H9 (cell line): ENCODE measurements around the gene TMEM132D. TPM values are rescaled to one million over a fixed set of nuclear protein-coding genes. Genes with fewer than 3 reads are reported as not detected.

Experiments used
- DNase-seq: peaks from one replicate; pipeline ENCODE4 v3.0.0-alpha.2; 2017
- H2AFZ ChIP-seq: one replicate; pipeline ENCODE4 v1.6.1; 2013; ENCODE audit warnings: mild to moderate bottlenecking, low read length, control low read depth, moderate library complexity
- H2AK5ac ChIP-seq: 2 replicates; pipeline ENCODE4 v1.6.1; 2013; ENCODE audit warnings: low read length, control low read depth, mixed read lengths; ENCODE audit not compliant: insufficient read length
- H2BK120ac ChIP-seq: one replicate; pipeline ENCODE4 v1.6.1; 2013; ENCODE audit warnings: low read depth, mild to moderate bottlenecking, low read length, control low read depth, inconsistent platforms; ENCODE audit not compliant: poor library complexity, severe bottlenecking
- H2BK12ac ChIP-seq: 2 replicates; pipeline ENCODE4 v1.6.1; 2013; ENCODE audit warnings: low read length, control low read depth, mixed read lengths, low read depth; ENCODE audit not compliant: insufficient read length
- H2BK15ac ChIP-seq: 2 replicates; pipeline ENCODE4 v1.6.1; 2013; ENCODE audit warnings: low read depth, low read length, control low read depth
- H2BK20ac ChIP-seq: one replicate; pipeline ENCODE4 v1.6.1; 2013; ENCODE audit warnings: low read depth, mild to moderate bottlenecking, low read length, control low read depth, inconsistent platforms; ENCODE audit not compliant: poor library complexity, severe bottlenecking
- H2BK5ac ChIP-seq: 2 replicates; pipeline ENCODE4 v1.6.1; 2013; ENCODE audit warnings: low read length, control low read depth, mixed read lengths; ENCODE audit not compliant: insufficient read length
- H3K14ac ChIP-seq: 2 replicates; pipeline ENCODE4 v1.6.1; 2013; ENCODE audit warnings: low read length, control low read depth; ENCODE audit not compliant: insufficient read depth
- H3K18ac ChIP-seq: 2 replicates; pipeline ENCODE4 v1.6.1; 2013; ENCODE audit warnings: low read depth, mild to moderate bottlenecking, mixed read lengths, low read length, control low read depth; ENCODE audit not compliant: insufficient read length
- H3K23ac ChIP-seq: 2 replicates; pipeline ENCODE4 v1.6.1; 2013; ENCODE audit warnings: low read length, control low read depth, mixed read lengths, low read depth; ENCODE audit not compliant: insufficient read length
- H3K23me2 ChIP-seq: 2 replicates; pipeline ENCODE4 v1.6.1; 2013; ENCODE audit warnings: low read depth, mild to moderate bottlenecking, mixed read lengths, low read length, control low read depth; ENCODE audit not compliant: insufficient read length, poor library complexity, severe bottlenecking
- H3K27ac ChIP-seq: 2 replicates; pipeline ENCODE4 v1.5.1; 2013; ENCODE audit warnings: low read length, control low read depth, mixed read lengths, low read depth; ENCODE audit not compliant: insufficient read length
- H3K27me3 ChIP-seq: 2 replicates; pipeline ENCODE4 v1.6.1; 2013; ENCODE audit warnings: low read length, control low read depth, inconsistent platforms; ENCODE audit not compliant: insufficient read depth
- H3K4ac ChIP-seq: 2 replicates; pipeline ENCODE4 v1.6.1; 2013; ENCODE audit warnings: low read depth, mild to moderate bottlenecking, control low read depth, inconsistent platforms, low read length, moderate library complexity
- H3K4me1 ChIP-seq: 2 replicates; pipeline ENCODE4 v1.6.1; 2013; ENCODE audit warnings: low read length, control low read depth, inconsistent platforms; ENCODE audit not compliant: insufficient read depth
- H3K4me2 ChIP-seq: 2 replicates; pipeline ENCODE4 v1.6.1; 2013; ENCODE audit warnings: low read length, control low read depth, mixed read lengths; ENCODE audit not compliant: insufficient read length, insufficient read depth
- H3K56ac ChIP-seq: 2 replicates; pipeline ENCODE4 v1.6.1; 2013; ENCODE audit warnings: low read depth, mild to moderate bottlenecking, mixed read lengths, low read length, control low read depth; ENCODE audit not compliant: insufficient read length
- H3K79me1 ChIP-seq: 2 replicates; pipeline ENCODE4 v1.6.1; 2013; ENCODE audit warnings: low read depth, mild to moderate bottlenecking, moderate library complexity, low read length, control low read depth, inconsistent platforms; ENCODE audit not compliant: insufficient read depth, poor library complexity, severe bottlenecking
- H3K79me2 ChIP-seq: 2 replicates; pipeline ENCODE4 v1.6.1; 2013; ENCODE audit warnings: low read length, control low read depth, inconsistent platforms; ENCODE audit not compliant: insufficient read depth
- H3K9ac ChIP-seq: 2 replicates; pipeline ENCODE4 v1.6.1; 2013; ENCODE audit warnings: low read length, control low read depth, mixed read lengths; ENCODE audit not compliant: insufficient read length; ENCODE audit errors: extremely low read depth
- H3K9me3 ChIP-seq: one replicate; pipeline ENCODE4 v1.6.1; 2013; ENCODE audit warnings: low read depth, low read length, inconsistent platforms; ENCODE audit not compliant: control insufficient read depth
- H3T11ph ChIP-seq: one replicate; pipeline ENCODE4 v1.6.1; 2013; ENCODE audit warnings: mild to moderate bottlenecking, low read length, control low read depth, inconsistent platforms
- H4K20me1 ChIP-seq: one replicate; pipeline ENCODE4 v1.6.1; 2013; ENCODE audit not compliant: control insufficient read depth, insufficient read length, insufficient read depth
- H4K5ac ChIP-seq: 2 replicates; pipeline ENCODE4 v1.6.1; 2013; ENCODE audit warnings: low read depth, mild to moderate bottlenecking, mixed read lengths, low read length, control low read depth; ENCODE audit not compliant: insufficient read length
- H4K8ac ChIP-seq: replicated peaks from 2 replicates; pipeline ENCODE4 v1.6.1; 2013; ENCODE audit warnings: low read length, control low read depth, mixed read lengths, low read depth; ENCODE audit not compliant: insufficient read length
- H4K91ac ChIP-seq: 2 replicates; pipeline ENCODE4 v1.6.1; 2013; ENCODE audit warnings: low read depth, mild to moderate bottlenecking, moderate library complexity, mixed read lengths, low read length, control low read depth; ENCODE audit not compliant: insufficient read length
- H3K27ac Mint-ChIP-seq, 3 experiments: 2 replicates in 2 of 3; 3 replicates in 1 of 3; pipeline ENCODE4 v1.8.0; 2020 to 2021; ENCODE audit warnings: mixed read lengths in 3 of 3, mild to moderate bottlenecking in 1 of 3, moderate library complexity in 1 of 3
- H3K27me3 Mint-ChIP-seq: 2 replicates; pipeline ENCODE4 v1.8.0; 2021; ENCODE audit warnings: low read depth, mild to moderate bottlenecking, moderate library complexity, mixed read lengths
- H3K36me3 Mint-ChIP-seq, 3 experiments: 2 replicates in 2 of 3; 3 replicates in 1 of 3; pipeline ENCODE4 v1.8.0; 2020 to 2021; ENCODE audit warnings: low read depth in 3 of 3, mixed read lengths in 3 of 3; ENCODE audit not compliant: insufficient read depth in 1 of 3
- H3K4me1 Mint-ChIP-seq, 2 experiments: 2 replicates each; pipeline ENCODE4 v1.8.0; 2020; ENCODE audit warnings: mixed read lengths in 2 of 2
- H3K4me3 Mint-ChIP-seq, 2 experiments: 2 replicates in 1 of 2; 3 replicates in 1 of 2; pipeline ENCODE4 v1.8.0; 2020 to 2021; ENCODE audit warnings: mild to moderate bottlenecking in 2 of 2, mixed read lengths in 2 of 2, moderate library complexity in 1 of 2
- H3K9me3 Mint-ChIP-seq, 2 experiments: 2 replicates in 1 of 2; 3 replicates in 1 of 2; pipeline ENCODE4 v1.8.0; 2020; ENCODE audit warnings: mild to moderate bottlenecking in 2 of 2, mixed read lengths in 2 of 2, moderate library complexity in 1 of 2
- CTCF ChIP-seq: fragments of 200-600 bp; sonication (generic); conservative IDR thresholded peaks from 3 replicates; pipeline ENCODE4 v1.8.0; 2021; ENCODE audit warnings: antibody characterized with exemption, mild to moderate bottlenecking
- WGBS: extraction: QIAGEN DNeasy Blood & Tissue Kit; methylation state at CpG from one replicate; pipeline ENCODE4 v1.1.7; 2013; ENCODE audit warnings: missing lambda C conversion rate, low lambda C conversion rate, mixed read lengths; ENCODE audit not compliant: insufficient read length; ENCODE audit errors: extremely low coverage; 5-methylcytosine and 5-hydroxymethylcytosine counted together
- total RNA-seq: library from RNA; stranded (reverse); gene quantifications from 2 replicates; pipeline ENCODE4 v1.2.1, GENCODE V29; 2021

Gene TMEM132D
- total RNA-seq, 1 experiment from 2014 or later, result 6.1 TPM

- Histone ChIP-seq H3K27me3 (no peaks in the 10 kb centered on the region), H4K20me1 (no peaks in the 10 kb centered on the region), H2AFZ (no peak overlapping the region), H4K91ac (no peak overlapping the region), H3K9me3 (no peaks in the 10 kb centered on the region), H3K9ac (no peak overlapping the region), H4K8ac (no peak overlapping the region), H3K27ac (no peak overlapping the region), H3K4me2 (no peak overlapping the region), H3K79me1 (no peaks in the 10 kb centered on the region), H3K4me1 (no peaks in the 10 kb centered on the region), H2BK5ac (no peak overlapping the region), H2BK15ac (no peak overlapping the region), H2BK12ac (no peak overlapping the region), H4K5ac (no peak overlapping the region), H3K14ac (no peak overlapping the region), H2BK120ac (no peak overlapping the region), H2BK20ac (no peak overlapping the region), H3T11ph (no peak overlapping the region), H3K79me2 (no peaks in the 10 kb centered on the region), H3K23me2 (no peaks in the 10 kb centered on the region), H3K56ac (no peak overlapping the region), H3K18ac (no peak overlapping the region), H2AK5ac (no peak overlapping the region), H3K23ac (no peak overlapping the region), H3K4ac (no peak overlapping the region)
- Mint-ChIP-seq H3K27me3 (no peaks in the 10 kb centered on the region; the same call in 1 of the 2 replicates), H3K4me1 (0 out of 4 replicates have a peak, but pooled peaks cover 2 to 3% of the 10 kb centered on the region in 2 experiments), H3K4me3 (no peak overlapping the region), H3K9me3 (no peaks in the 10 kb centered on the region; a peak in 1 of 5 replicates), H3K36me3 (no peaks in the 10 kb centered on the region; a peak in 1 of 7 replicates), H3K27ac (no peak overlapping the region; a peak in 1 of 7 replicates)
- no peak for TF ChIP-seq CTCF
- no peak for DNase-seq
- no CpG with 5 or more reads among the region's 4 CpGs for WGBS
These were observed 575.6 kb downstream of the TMEM132D start for GRCh38 chr12:129328235-129328634.
